Measurements from ENCODE around the gene HIVEP3. TPM values are rescaled to one million over a fixed set of nuclear protein-coding genes. Genes with fewer than 3 reads are reported as not detected.

HIVEP3 gene
- total RNA-seq, 2 donors from 2014 or later = 0.13 to 0.99 TPM

- H3K27ac Mint-ChIP-seq = no peak overlapping the region
- Histone ChIP-seq H3K9ac (ENCODE audit: extremely low read depth, low read length, poor library complexity, severe bottlenecking) (no peak overlapping the region), H3K27me3 (ENCODE audit: control insufficient read depth, insufficient read depth, low read length, poor library complexity, severe bottlenecking) (no peaks in the 10 kb centered on the region), H3K4me3 (ENCODE audit: low read length) (no peak overlapping the region), H3K27ac (ENCODE audit: low read depth, low read length) (no peak overlapping the region), H3K9me3 (ENCODE audit: control insufficient read depth, low read length) (no peaks in the 10 kb centered on the region), H3K4me1 (ENCODE audit: control insufficient read depth, insufficient read depth, low read length) (no peaks in the 10 kb centered on the region), H3K36me3 (ENCODE audit: control insufficient read depth, insufficient read depth, low read length) (no peaks in the 10 kb centered on the region)
- H3K4me1 Mint-ChIP-seq = peaks cover 7% of the 10 kb centered on the region
- no peaks in the 10 kb centered on the region for H3K36me3 Mint-ChIP-seq (ENCODE audit: low read depth)
- WGBS, 2 experiments (ENCODE audit: insufficient coverage in 1 of 2, insufficient read length in 1 of 2) = 89 to 94% methylated on average over 4 to 9 of the region's 9 CpGs
- DNase-seq = no peak
- TF ChIP-seq, protein P1, sequence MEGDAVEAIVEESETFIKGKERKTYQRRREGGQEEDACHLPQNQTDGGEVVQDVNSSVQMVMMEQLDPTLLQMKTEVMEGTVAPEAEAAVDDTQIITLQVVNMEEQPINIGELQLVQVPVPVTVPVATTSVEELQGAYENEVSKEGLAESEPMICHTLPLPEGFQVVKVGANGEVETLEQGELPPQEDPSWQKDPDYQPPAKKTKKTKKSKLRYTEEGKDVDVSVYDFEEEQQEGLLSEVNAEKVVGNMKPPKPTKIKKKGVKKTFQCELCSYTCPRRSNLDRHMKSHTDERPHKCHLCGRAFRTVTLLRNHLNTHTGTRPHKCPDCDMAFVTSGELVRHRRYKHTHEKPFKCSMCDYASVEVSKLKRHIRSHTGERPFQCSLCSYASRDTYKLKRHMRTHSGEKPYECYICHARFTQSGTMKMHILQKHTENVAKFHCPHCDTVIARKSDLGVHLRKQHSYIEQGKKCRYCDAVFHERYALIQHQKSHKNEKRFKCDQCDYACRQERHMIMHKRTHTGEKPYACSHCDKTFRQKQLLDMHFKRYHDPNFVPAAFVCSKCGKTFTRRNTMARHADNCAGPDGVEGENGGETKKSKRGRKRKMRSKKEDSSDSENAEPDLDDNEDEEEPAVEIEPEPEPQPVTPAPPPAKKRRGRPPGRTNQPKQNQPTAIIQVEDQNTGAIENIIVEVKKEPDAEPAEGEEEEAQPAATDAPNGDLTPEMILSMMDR (conservative IDR thresholded peaks at IDR 0.05) = no peak
- no peak overlapping the region for H3K4me3 Mint-ChIP-seq
- peaks cover 3% of the 10 kb centered on the region for H3K27me3 Mint-ChIP-seq (ENCODE audit: insufficient read depth)
- no peaks in the 10 kb centered on the region for H3K9me3 Mint-ChIP-seq
These were observed 207.7 kb downstream of the HIVEP3 start for GRCh38 chr1:41710980-41711379.

DNA sequence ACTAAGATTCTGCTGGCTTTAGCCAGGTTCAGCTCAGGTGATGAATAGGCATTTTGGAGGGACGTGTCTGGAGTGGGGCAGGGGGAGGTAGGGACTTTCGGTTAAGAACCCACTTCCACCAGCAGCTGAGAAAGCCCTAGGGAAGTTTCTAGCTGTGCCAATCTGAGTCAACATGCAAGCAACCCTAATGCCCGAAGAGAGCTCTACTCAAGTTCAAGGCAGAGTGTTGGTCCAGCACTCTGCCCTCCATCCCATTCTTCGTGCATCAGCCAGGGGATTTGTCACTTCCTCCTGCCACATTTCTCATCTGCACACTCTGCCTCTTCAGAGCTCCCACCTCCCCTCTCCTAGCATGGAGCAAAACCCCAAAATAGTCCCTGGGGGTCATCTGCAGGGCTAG is 208.8 kb downstream of the HIVEP3 start:
- H3K27ac Mint-ChIP-seq = no peak overlapping the region
- Histone ChIP-seq H3K9ac (ENCODE audit: extremely low read depth, low read length, poor library complexity, severe bottlenecking) (no peak overlapping the region), H3K4me1 (ENCODE audit: control insufficient read depth, insufficient read depth, low read length) (no peaks in the 10 kb centered on the region), H3K27ac (ENCODE audit: low read depth, low read length) (no peak overlapping the region), H3K27me3 (ENCODE audit: control insufficient read depth, insufficient read depth, low read length, poor library complexity, severe bottlenecking) (no peaks in the 10 kb centered on the region), H3K4me3 (ENCODE audit: low read length) (no peak overlapping the region), H3K36me3 (ENCODE audit: control insufficient read depth, insufficient read depth, low read length) (no peaks in the 10 kb centered on the region), H3K9me3 (ENCODE audit: control insufficient read depth, low read length) (no peaks in the 10 kb centered on the region)
- peaks cover 7% of the 10 kb centered on the region for H3K4me1 Mint-ChIP-seq
- TF ChIP-seq, protein P1 (conservative IDR thresholded peaks at IDR 0.05) = no peak
- H3K9me3 Mint-ChIP-seq = no peaks in the 10 kb centered on the region
- H3K4me3 Mint-ChIP-seq = no peak overlapping the region
- H3K36me3 Mint-ChIP-seq (ENCODE audit: low read depth) = no peaks in the 10 kb centered on the region
- no peak for DNase-seq
- 90 to 93% methylated on average over 3 to 4 of the region's 4 CpGs for WGBS, 2 experiments (ENCODE audit: insufficient coverage in 1 of 2, insufficient read length in 1 of 2)
- H3K27me3 Mint-ChIP-seq (ENCODE audit: insufficient read depth) = peaks cover 3% of the 10 kb centered on the region

DNA sequence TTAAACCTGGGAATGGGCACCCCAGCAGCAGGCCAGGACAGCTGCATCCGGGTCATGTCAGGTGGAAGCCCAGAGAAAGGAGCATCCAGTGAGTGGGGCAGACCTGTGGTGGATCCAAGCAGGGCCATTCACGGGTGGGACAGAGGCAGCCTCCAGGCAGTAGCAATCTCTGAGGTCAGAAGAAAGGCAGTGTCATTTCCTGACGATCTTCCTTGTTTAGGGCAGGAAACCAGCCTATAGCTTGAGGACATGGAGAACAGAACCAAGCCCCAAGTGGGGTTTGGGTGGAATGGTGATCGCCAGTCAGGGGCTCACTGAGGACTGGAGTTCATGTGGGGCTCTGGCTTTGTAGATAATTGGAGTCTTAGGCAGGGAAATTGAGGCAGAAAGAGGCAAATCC is 209.4 kb downstream of the HIVEP3 start:
- H3K36me3 Mint-ChIP-seq (ENCODE audit: low read depth) = no peaks in the 10 kb centered on the region
- H3K4me3 Mint-ChIP-seq = no peak overlapping the region
- Histone ChIP-seq H3K27me3 (ENCODE audit: control insufficient read depth, insufficient read depth, low read length, poor library complexity, severe bottlenecking) (no peaks in the 10 kb centered on the region), H3K4me1 (ENCODE audit: control insufficient read depth, insufficient read depth, low read length) (no peaks in the 10 kb centered on the region), H3K4me3 (ENCODE audit: low read length) (no peak overlapping the region), H3K9me3 (ENCODE audit: control insufficient read depth, low read length) (no peaks in the 10 kb centered on the region), H3K36me3 (ENCODE audit: control insufficient read depth, insufficient read depth, low read length) (no peaks in the 10 kb centered on the region), H3K27ac (ENCODE audit: low read depth, low read length) (no peak overlapping the region), H3K9ac (ENCODE audit: extremely low read depth, low read length, poor library complexity, severe bottlenecking) (no peak overlapping the region)
- H3K27me3 Mint-ChIP-seq (ENCODE audit: insufficient read depth) = peaks cover 3% of the 10 kb centered on the region
- TF ChIP-seq, protein P1 (conservative IDR thresholded peaks at IDR 0.05) = no peak
- WGBS, 2 experiments (ENCODE audit: insufficient coverage in 1 of 2, insufficient read length in 1 of 2) = 87 to 93% methylated on average over 3 to 4 of the region's 4 CpGs
- no peak overlapping the region for H3K27ac Mint-ChIP-seq
- H3K9me3 Mint-ChIP-seq = no peaks in the 10 kb centered on the region
- DNase-seq = no peak
- H3K4me1 Mint-ChIP-seq = peaks cover 7% of the 10 kb centered on the region
